Dermis microvascular lymphatic vessel endothelial cell (primary cell): Measurements from ENCODE around the gene COL6A2. TPM values are rescaled to one million over a fixed set of nuclear protein-coding genes. Genes with fewer than 3 reads are reported as not detected.
"Not testable (repeated sequence)": the region's sequence is repeated elsewhere in the genome, so short reads cannot be mapped to it uniquely, and the experiment has no call there.

ENCODE experiments used
- DNase-seq, 2 donors: peaks; one replicate each; pipeline versions ENCODE4 v3.0.0 to v3.0.0-alpha.2; 2010; ENCODE audit warnings: low read depth in 2 of 2
- total RNA-seq: library from RNA; depleted of rRNA; stranded (reverse); fragments of >200 nt; gene quantifications from 2 replicates; pipeline ENCODE4 v1.2.1, GENCODE V29; 2014

Gene COL6A2
- total RNA-seq, 1 donor from 2014 or later, result 6.5 TPM

GRCh38 chr21:46060596-46061061, 37.3 kb upstream of the COL6A2 start:
- no peak for DNase-seq

GRCh38 chr21:46061063-46061462, 36.8 kb upstream of the COL6A2 start:
- no peak for DNase-seq

- DNase-seq, result no peak
These were observed 36.4 kb upstream of the COL6A2 start for GRCh38 chr21:46061518-46061917.

GRCh38 chr21:46061950-46062349, 36.0 kb upstream of the COL6A2 start:
- DNase-seq, result no peak

GRCh38 chr21:46062471-46063211, 35.3 kb upstream of the COL6A2 start:
- no peak for DNase-seq

- no peak for DNase-seq
These were observed 34.7 kb upstream of the COL6A2 start for GRCh38 chr21:46063227-46063626.

- no peak for DNase-seq
These were observed 33.9 kb upstream of the COL6A2 start for GRCh38 chr21:46063734-46064680.

- DNase-seq, result no peak
These were observed 33.1 kb upstream of the COL6A2 start for GRCh38 chr21:46064870-46065214.

- DNase-seq, result peak; percentile 29 to 61
These were observed 32.5 kb upstream of the COL6A2 start for GRCh38 chr21:46065215-46065913.

GRCh38 chr21:46065914-46066551, 31.9 kb upstream of the COL6A2 start:
- DNase-seq, result no peak

GRCh38 chr21:46066591-46067331, 31.2 kb upstream of the COL6A2 start:
- no peak for DNase-seq

- DNase-seq, result no peak
These were observed 30.3 kb upstream of the COL6A2 start for GRCh38 chr21:46067505-46068201.

GRCh38 chr21:46068516-46069079, 29.3 kb upstream of the COL6A2 start:
- no peak for DNase-seq

- DNase-seq, result no peak
These were observed 28.7 kb upstream of the COL6A2 start for GRCh38 chr21:46069166-46069565.

GRCh38 chr21:46069719-46070279, 28.1 kb upstream of the COL6A2 start:
- DNase-seq, result no peak

GRCh38 chr21:46071082-46071481, 26.8 kb upstream of the COL6A2 start:
- DNase-seq, result no peak

- not testable (repeated sequence) for DNase-seq
These were observed 21.2 kb upstream of the COL6A2 start for GRCh38 chr21:46076724-46077123.

GRCh38 chr21:46077674-46078101, 20.2 kb upstream of the COL6A2 start:
- no peak for DNase-seq

GRCh38 chr21:46078322-46078977, 19.5 kb upstream of the COL6A2 start:
- no peak for DNase-seq
